IPS-15b (cell line): Measurements from ENCODE around the gene CHKB.

ENCODE experiments used
- H3K27me3 ChIP-seq: one replicate; pipeline ENCODE4 v1.6.1; 2013; ENCODE audit warnings: low read length; ENCODE audit not compliant: control insufficient read depth, insufficient read depth
- H3K36me3 ChIP-seq: one replicate; pipeline ENCODE4 v1.6.1; 2013; ENCODE audit warnings: low read length; ENCODE audit not compliant: control insufficient read depth, insufficient read depth
- H3K4me1 ChIP-seq: one replicate; pipeline ENCODE4 v1.6.1; 2013; ENCODE audit warnings: mild to moderate bottlenecking, low read length; ENCODE audit not compliant: control insufficient read depth, insufficient read depth
- H3K4me3 ChIP-seq: one replicate; pipeline ENCODE4 v1.5.1; 2013; ENCODE audit warnings: low read depth, low read length
- H3K9ac ChIP-seq: one replicate; pipeline ENCODE4 v1.6.1; 2013; ENCODE audit warnings: low read depth, mild to moderate bottlenecking, low read length
- H3K9me3 ChIP-seq: one replicate; pipeline ENCODE4 v1.6.1; 2013; ENCODE audit warnings: mild to moderate bottlenecking, low read length; ENCODE audit not compliant: control insufficient read depth, insufficient read depth

The CHKB gene

DNA sequence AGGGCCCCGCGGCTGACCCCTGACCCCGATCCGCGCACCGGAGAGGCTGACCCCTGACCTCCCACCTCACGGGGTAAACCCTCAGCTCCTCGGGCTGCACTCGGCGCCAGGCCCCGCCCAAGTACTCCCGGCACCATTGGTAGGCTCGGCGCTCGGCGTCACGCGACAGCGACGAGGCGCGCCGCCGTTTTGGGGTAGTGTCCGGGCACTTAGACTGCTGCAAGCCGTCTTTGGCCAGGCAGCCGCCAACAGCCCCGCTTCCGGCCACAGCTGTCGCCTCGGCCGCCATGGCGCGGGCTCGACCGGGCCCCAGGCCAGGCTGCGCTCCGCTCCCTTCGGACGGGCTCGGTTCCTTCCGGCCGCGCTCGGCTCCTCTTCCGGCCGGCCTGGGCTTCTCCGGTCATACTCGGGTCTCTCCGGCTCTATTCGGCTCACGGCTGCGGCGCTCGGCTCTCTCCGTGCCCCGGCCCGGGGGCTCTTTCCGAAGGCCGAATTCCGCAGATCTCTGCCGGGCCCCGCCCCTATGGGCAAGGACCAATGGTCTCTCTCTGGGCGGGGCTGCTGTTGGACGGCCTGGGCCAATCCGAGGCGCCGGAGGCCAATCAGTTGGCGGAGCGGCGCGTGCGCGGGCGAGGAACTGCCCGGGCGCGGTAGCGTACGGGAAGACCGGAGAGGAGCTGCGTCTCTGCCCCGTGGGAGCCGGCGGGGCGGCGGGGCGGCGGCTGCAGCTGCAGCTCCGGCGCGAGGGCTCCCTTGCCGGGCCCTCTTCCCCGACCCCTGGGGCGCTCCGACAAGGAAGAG lies at the start of gene CHKB:
CHKB (minus strand) TSS at position 357 of the 801 bp plus-strand sequence; CDS start at position 289, 68 bp downstream.
- Histone ChIP-seq H3K27me3 (peaks cover 8% of the 10 kb centered on the region), H3K36me3 (peaks cover 12% of the 10 kb centered on the region), H3K9me3 (no peaks in the 10 kb centered on the region), H3K9ac (peak within 1 kb of the TSS; percentile 89), H3K4me1 (peaks cover 3% of the 10 kb centered on the region), H3K4me3 (peak within 1 kb of the TSS; percentile 88)

DNA sequence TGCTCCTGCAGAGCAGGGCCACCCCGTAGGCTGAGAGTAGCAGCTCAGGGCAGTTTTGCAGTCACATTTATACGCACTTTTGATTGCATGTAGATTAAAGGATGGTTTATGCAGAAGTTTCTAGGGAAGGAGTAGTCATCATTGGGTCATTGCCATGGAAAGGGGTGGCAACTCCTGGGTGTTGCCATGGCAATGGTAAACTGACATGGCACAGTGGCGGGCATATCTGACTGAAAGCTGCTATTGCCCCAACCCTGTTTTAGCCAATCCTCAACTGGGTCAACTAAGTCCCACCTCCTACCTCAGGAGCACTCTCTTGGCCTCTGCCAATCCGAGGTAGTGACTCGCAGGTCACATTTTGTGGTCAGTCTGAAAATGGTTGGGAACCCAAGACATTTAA lies 47.7 kb upstream of the CHKB start:
- H3K4me1 ChIP-seq = peaks cover 6% of the 10 kb centered on the region
- H3K36me3 ChIP-seq = no peaks in the 10 kb centered on the region
- H3K27me3 ChIP-seq = peaks cover 7% of the 10 kb centered on the region
- H3K9me3 ChIP-seq = no peaks in the 10 kb centered on the region
- no peak overlapping the region for H3K9ac ChIP-seq
- no peak overlapping the region for H3K4me3 ChIP-seq

DNA sequence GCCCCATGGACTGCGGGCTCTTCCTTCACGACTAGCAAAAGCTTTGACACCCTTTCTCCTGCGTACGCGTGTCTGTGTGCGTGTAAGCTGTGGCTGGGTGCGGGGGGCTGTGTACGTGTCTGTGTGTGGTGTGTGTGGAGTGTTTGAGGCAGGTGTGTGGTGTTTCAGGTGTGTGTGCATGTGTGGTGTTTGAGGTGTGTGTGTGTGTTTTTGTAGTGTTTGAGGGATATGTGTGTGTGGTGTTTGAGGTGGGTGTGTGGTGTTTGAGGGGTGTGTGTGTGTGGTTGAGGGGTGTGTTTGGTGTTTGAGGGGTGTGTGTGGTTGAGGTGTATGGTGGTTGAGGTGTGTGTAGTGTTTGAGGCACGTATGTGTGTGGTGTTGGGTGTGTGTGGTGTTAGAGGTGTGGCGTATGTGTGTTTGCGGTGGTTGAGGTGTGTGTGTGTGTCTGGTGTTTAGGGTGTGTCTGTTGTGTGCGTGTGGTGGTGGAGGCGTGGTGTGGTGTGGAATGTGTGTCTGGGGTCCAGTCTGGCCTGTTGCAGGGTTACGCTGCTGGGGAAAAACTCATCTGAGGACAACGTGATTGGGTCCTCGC lies 46.0 kb upstream of the CHKB start:
- Histone ChIP-seq H3K4me1 (peaks cover 6% of the 10 kb centered on the region), H3K4me3 (peak overlapping the region; percentile 58), H3K9ac (no peak overlapping the region), H3K27me3 (peaks cover 7% of the 10 kb centered on the region), H3K36me3 (no peaks in the 10 kb centered on the region), H3K9me3 (no peaks in the 10 kb centered on the region)

DNA sequence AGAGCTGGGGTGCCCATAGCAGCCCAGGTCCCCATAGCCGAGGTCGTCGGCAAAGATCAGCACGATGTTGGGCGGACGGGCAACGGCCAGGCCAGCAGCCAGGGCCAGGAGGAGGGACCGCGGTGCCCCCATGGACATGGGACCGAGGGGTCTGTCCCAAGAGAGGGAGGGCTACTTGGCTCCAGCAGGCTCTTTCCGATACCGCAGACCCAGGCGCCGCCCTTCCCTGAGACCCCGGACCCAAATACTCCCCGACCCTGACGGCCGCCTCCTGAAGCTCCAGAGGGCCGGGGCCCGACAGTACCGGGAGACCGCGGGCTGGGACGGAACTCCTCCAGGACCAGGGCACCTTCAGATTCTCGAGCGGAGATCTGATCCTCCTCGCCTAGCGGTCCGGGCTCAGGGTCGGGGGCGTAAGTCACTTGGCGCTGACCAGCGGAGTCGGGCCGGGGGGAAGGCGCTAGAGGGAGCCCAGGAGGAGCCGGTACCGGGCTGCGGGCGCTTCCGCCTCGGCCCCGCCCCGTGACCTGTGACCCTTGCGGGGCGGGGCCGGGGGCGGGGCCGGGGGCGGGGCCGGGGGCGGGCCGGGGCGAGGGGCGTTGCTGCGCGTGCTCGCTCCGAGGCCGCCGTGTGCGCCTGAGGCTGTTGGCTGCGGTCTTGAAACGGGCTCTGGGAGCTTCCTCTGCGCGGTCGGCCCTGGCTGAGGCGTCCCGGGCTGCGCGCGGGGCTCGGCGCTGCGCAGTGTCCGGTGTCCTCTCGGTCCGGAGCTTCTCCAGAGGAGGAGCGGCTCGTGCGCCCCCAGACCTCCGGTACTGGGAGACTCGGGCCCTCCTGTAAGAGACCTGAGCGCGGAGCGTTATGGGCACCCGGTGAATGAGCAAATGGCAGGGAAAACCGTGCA lies 45.2 kb upstream of the CHKB start, which contains the start of gene ARSA:
ARSA (minus strand) TSS at position 511 of the 901 bp plus-strand sequence; CDS start at position 138, 373 bp downstream.
- Histone ChIP-seq H3K9ac (no peak within 1 kb of the TSS), H3K36me3 (no peaks in the 10 kb centered on the region), H3K9me3 (no peaks in the 10 kb centered on the region), H3K4me3 (peak within 1 kb of the TSS; percentile 79), H3K27me3 (peaks cover 7% of the 10 kb centered on the region), H3K4me1 (peaks cover 6% of the 10 kb centered on the region)

- Histone ChIP-seq H3K9ac (no peak overlapping the region), H3K36me3 (no peaks in the 10 kb centered on the region), H3K27me3 (peaks cover 7% of the 10 kb centered on the region), H3K4me3 (peak overlapping the region; percentile 79), H3K9me3 (no peaks in the 10 kb centered on the region), H3K4me1 (peaks cover 6% of the 10 kb centered on the region)
Measured at GRCh38 chr22:50626850-50627641, 44.4 kb upstream of the CHKB start.

DNA sequence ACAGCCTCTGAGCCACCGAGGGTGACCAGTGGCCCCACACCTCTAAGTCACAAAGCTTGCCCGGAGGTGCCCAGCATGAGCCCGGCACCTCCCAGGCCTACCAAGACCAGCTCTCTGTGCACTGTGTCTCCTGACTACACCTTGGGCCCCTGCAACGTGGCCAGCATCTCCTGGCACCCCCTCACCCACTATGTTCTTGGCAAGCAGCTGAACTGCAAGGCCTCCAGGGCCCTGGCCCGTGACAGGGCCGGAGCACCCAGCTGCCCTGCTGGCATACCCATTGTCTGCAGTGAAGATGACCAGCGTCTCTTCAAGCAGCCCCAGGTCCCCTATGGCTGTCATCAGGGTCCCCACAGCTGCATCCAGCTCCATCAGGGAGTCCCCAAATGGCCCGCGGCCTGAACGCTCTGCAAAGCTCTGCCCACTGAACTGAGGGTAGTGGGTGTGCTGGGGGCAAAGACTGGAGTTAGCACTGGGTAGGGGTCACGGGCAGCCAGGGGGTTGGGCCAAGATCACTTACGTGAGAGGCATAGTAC lies 43.7 kb upstream of the CHKB start:
- H3K9ac ChIP-seq = no peak overlapping the region
- H3K27me3 ChIP-seq = peaks cover 8% of the 10 kb centered on the region
- no peaks in the 10 kb centered on the region for H3K36me3 ChIP-seq
- H3K9me3 ChIP-seq = no peaks in the 10 kb centered on the region
- peaks cover 6% of the 10 kb centered on the region for H3K4me1 ChIP-seq
- H3K4me3 ChIP-seq = no peak overlapping the region

GRCh38 chr22:50625568-50626313 lies 43.1 kb upstream of the CHKB start:
- H3K36me3 ChIP-seq = no peaks in the 10 kb centered on the region
- peaks cover 6% of the 10 kb centered on the region for H3K4me1 ChIP-seq
- no peak overlapping the region for H3K9ac ChIP-seq
- peaks cover 13% of the 10 kb centered on the region for H3K27me3 ChIP-seq
- no peak overlapping the region for H3K4me3 ChIP-seq
- no peaks in the 10 kb centered on the region for H3K9me3 ChIP-seq

- Histone ChIP-seq H3K36me3 (no peaks in the 10 kb centered on the region), H3K4me1 (peaks cover 9% of the 10 kb centered on the region), H3K9ac (no peak overlapping the region), H3K4me3 (no peak overlapping the region), H3K27me3 (peaks cover 13% of the 10 kb centered on the region), H3K9me3 (no peaks in the 10 kb centered on the region)
Measured at GRCh38 chr22:50625131-50625567, 42.5 kb upstream of the CHKB start.

- H3K9ac ChIP-seq = no peak overlapping the region
- peaks cover 13% of the 10 kb centered on the region for H3K27me3 ChIP-seq
- H3K4me1 ChIP-seq = peaks cover 9% of the 10 kb centered on the region
- H3K9me3 ChIP-seq = no peaks in the 10 kb centered on the region
- H3K4me3 ChIP-seq = no peak overlapping the region
- H3K36me3 ChIP-seq = no peaks in the 10 kb centered on the region
Measured at GRCh38 chr22:50624347-50625130, 41.9 kb upstream of the CHKB start.
